DMS 273 treated with DMSO at 0.1 percent for 48 hours (cell line): Measurements from ENCODE around the gene KRTAP6-2.

Experiments
- DNase-seq: peaks from one replicate; lab custom pipeline; 2025; lab: John Stamatoyannopoulos, UW

Gene KRTAP6-2, protein sequence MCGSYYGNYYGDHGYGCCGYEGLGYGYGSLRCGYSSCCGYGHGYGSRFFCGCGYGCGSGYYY

GRCh38 chr21:30598802-30599201 lies at the start of gene KRTAP6-2:
Gene KRTAP6-2 (minus strand): TSS chr21:30598902. CDS start chr21:30598874, 28 bp downstream.
- no peak for DNase-seq

- DNase-seq, result no peak
Measured at GRCh38 chr21:30646904-30647414, 48.3 kb upstream of the KRTAP6-2 start.

DNA sequence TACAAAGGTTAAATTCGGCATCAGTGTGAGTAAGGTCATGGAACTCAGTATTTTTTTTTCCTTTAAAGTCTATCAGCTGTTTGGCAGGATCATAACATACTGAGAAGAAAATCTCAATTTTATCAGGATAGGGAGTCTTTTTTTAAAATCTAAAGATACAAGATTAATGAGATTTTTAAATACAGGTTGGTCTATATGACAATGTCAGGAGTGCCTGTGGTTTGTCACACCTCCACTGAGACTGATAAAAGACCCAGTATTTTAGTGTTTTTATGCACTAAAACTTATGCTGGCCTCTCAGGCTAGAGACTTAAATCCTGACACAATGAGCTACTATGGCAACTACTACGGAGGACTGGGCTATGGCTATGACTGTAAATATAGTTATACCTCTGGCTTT lies 43.9 kb upstream of the KRTAP6-2 start, which contains the start of gene KRTAP20-3:
Gene KRTAP20-3, plus strand, starts transcription at position 301 of the 400 bp plus-strand sequence.
- DNase-seq, result no peak

DNA sequence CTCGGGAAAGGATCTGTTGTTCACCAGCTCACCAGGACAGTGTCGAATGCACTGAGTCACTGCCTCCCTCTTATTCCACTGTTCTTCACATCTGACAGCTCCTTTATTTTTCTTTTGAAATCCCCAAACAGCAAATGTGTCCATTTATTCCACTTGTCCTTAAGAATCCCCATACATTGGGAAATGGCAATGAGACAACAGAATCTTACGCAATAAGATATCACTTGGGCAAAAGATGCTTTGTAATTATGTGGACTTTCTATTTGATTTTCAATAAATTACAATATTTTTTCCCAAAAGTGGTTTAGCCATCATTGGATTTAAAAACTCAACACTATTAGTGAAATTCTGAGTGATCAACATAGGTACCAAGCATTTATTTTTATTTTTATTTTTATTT lies 40.0 kb upstream of the KRTAP6-2 start:
- DNase-seq, result no peak

DNA sequence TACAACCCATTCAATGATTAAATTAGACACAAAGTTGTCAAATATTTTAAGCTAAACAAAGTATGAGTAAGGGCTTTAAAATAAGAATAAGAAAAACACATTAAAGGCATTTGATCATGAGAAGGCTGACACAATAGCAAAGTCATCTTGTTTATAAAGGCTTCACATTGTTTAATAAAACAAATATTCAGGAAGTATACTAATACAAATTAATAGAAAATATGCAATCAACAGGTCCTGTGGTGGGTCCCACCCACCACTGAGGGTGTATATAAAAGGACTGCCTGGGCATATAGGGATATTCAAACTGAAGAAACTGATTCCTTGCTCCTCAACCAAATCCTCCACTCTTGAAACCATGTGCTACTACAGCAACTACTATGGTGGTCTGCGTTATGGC lies 36.2 kb upstream of the KRTAP6-2 start, which contains the start of gene KRTAP20-2:
Gene KRTAP20-2, plus strand, starts transcription at position 301 of the 400 bp plus-strand sequence. Its CDS starts 58 bp downstream, at position 359.
- no peak for DNase-seq

- no peak for DNase-seq
Measured at GRCh38 chr21:30629200-30629599, 30.5 kb upstream of the KRTAP6-2 start.

- DNase-seq, result no peak
Measured at GRCh38 chr21:30628109-30628508, 29.4 kb upstream of the KRTAP6-2 start.

GRCh38 chr21:30625449-30626165 lies 26.9 kb upstream of the KRTAP6-2 start:
- DNase-seq, result no peak

GRCh38 chr21:30623362-30623761 lies 24.7 kb upstream of the KRTAP6-2 start:
- DNase-seq, result no peak

DNA sequence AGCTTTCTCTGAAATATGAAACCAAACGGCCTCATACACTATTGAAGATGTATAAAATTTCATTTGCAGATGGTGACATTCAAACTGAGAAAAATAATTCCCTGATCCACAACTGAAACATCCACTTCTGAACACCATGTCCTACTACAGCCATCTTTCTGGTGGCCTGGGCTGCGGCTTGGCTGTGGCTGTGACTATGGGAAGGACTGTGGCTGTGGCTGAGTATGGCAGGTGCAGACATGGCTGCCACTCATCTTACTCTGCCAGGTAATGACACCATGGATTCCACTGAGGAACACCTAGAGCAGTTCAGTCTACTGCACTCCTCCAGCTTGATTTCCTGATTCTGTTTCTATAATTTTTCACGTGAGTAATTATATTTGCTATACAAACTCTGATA lies 21.8 kb upstream of the KRTAP6-2 start, which contains the start of gene KRTAP20-4:
Gene KRTAP20-4, plus strand, starts transcription at position 106 of the 400 bp plus-strand sequence.
- DNase-seq, result no peak

DNA sequence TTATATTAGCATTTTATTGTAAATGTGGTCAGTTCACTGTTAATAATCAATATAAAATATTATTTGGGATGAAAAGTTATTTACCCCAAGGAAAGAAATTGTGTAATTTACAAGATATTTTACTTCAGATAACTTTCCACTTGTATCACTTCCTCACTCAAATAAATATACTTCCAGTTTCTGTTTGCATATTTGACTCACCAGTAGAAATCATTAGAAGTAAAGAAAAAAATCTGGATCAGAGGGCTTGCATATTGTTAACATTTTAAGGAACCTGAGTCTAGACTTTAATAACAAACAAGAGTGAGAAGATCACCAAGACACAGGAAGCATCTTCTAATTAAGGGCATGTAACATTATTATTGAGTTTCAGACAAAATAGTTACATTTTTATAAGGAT lies 21.4 kb upstream of the KRTAP6-2 start:
- DNase-seq, result no peak

DNA sequence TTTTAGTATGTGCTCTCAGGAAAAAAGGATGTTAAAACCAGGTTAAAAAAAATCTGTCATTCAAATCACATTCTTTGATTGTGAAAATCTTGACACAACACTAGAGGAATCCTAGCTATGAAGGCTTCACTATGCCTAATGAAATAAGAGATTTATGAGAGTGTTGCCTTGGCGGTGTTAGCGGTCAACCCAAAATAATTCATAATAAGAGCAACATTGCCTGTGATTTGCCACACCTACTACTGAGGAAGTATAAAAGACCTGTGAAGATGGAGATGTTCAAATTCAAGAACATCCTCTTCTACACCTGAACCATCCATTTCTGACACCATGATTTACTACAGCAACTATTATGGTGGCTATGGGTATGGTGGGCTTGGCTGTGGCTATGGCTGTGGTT lies 17.4 kb upstream of the KRTAP6-2 start, which contains the start of gene KRTAP20-1:
Gene KRTAP20-1, plus strand, starts transcription at position 301 of the 400 bp plus-strand sequence. Its CDS starts 30 bp downstream, at position 331.
- DNase-seq, result no peak

- no peak for DNase-seq
Measured at GRCh38 chr21:30615199-30615598, 16.5 kb upstream of the KRTAP6-2 start.

DNA sequence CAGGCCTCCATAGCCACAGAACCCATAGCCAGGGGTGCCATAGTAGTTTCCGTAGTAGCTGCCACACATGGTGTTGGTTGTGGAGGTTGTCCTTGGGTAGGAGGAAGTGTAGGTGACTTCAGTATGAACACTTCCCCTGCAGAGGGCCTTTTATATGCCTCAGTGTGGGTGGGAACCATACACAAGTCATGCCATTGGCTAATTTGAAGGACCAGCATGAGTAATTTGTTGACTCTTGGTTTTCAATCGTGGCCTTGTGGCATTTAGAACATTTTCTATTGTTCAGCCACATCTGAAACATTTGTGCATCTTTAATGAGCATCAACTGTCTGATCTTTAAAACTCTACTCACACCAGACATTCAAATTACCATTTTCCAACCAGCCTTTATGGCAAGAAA lies 15.1 kb upstream of the KRTAP6-2 start, which contains the start of gene KRTAP6-1:
Gene KRTAP6-1, minus strand, starts transcription at position 95 of the 400 bp plus-strand sequence. Its CDS starts 26 bp downstream, at position 69.
- DNase-seq, result no peak

- DNase-seq, result no peak
Measured at GRCh38 chr21:30612132-30612531, 13.4 kb upstream of the KRTAP6-2 start.

GRCh38 chr21:30605968-30606367 lies 7.3 kb upstream of the KRTAP6-2 start:
- DNase-seq, result no peak

DNA sequence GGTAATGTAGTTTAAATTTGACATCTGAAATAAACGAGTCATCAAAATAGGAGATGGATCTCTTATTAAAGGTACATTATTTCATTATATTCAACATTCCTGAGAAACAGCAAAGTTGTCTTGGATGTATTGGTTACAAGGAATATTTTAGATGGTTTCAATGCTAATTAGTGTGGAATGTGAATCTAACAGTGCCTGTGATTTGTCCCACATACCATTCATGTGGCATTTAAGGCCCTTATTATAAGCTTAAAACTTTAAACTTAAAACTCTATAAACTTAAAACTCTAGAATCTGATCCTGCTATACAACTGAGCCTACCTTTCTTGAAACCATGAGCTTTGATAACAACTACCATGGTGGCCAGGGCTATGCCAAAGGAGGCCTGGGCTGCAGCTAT lies 2.1 kb upstream of the KRTAP6-2 start, which contains the start of gene KRTAP22-1:
Gene KRTAP22-1, plus strand, starts transcription at position 301 of the 400 bp plus-strand sequence.
- DNase-seq, result no peak

DNA sequence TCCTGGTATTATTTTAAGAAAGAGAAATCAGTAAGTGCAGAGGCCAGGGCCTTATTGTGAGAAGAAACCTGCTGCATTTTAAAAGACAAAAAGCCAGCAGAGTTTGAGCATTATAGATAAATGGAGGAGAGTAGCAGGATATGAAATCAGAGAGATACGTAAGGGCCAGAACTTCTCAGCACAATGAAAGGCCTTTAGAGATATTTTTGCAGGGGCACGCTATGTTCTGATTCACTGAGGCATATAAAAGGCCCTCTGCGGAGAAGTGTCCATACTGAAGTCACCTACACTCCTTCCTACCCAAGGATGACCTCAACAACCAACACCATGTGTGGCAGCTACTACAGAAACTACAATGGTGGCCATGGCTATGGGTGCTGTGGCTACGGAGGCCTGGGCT lies 6.6 kb downstream of the KRTAP6-2 start, which contains the start of gene KRTAP6-3:
Gene KRTAP6-3, plus strand, starts transcription at position 301 of the 400 bp plus-strand sequence. Its CDS starts 6 bp downstream, at position 307.
- DNase-seq, result no peak

DNA sequence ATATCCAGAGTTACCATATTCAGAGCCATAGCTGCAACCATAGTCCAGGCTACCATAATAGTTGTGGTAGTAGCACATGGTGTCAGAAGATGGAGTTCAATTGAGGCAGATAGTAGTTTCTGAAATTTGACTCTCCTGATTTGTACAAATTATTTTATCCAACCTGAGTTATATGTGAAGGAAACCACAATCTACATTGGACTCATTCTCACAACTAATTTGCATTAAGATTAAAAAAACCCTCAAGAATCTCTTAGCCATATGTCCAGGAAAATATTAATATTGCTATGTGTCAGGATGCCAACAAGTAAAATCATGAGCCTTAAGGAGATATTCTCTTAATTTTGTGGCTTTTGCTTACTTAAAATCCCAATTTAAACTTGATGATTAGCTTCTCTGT lies 8.4 kb downstream of the KRTAP6-2 start, which contains the start of gene KRTAP22-2:
Gene KRTAP22-2, minus strand, starts transcription at position 101 of the 400 bp plus-strand sequence.
- no peak for DNase-seq

DNA sequence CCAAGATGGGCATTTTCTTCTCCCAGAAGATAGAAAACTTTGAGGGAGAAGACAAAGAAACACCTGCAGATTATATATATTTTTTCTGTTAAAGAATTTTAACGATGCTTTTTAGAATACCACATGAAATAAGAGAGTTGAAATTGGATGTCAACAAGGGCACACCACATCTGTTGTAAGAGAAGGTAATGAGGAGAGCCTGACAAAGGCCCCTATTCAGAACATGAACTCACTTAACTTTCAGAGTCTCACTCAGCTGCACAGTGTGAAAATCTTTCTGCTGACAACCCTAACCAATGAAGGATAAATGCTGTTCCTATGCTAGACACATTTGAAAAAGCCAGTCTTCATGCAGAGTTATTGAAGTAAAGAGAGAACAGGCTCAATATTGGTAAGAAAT lies 15.8 kb downstream of the KRTAP6-2 start:
- no peak for DNase-seq

DNA sequence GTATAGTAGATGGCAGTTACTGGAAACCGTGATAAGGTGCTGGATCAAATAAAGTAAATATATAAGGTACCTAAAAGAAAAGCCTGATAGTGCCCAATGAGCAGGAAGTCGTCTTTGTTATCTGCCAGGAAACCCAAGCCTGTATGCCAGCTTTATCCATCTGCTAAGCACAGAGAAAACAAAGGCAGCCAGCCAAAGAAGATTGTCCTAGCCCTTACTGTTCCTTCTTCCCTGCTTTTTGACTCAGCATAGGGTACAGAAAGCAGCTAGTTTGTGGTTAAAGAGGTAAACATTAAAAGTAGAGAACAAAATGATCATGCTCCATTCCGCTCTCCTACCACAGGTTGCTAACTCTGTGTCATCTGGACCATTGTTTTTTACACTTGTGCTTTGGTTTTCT lies 18.6 kb downstream of the KRTAP6-2 start:
- DNase-seq, result no peak

DNA sequence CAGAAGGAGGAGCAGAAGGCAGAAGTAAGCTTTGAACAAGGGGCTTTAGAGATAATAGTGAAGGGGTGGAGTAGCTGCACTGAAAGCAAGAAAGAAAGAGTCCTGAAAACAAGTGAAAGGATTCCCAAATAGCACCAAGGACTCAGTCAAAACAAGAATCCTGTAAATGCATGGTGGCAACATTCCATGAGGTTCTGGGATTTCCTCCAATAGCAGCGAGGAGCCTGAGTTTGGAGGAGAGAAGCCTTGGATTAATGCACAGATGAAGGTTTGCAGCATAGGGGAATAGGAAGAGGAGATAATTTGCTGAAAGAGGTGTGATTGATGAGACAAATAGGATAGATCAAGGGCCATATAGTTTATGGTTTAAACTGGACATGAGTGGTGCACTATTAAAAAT lies 19.4 kb downstream of the KRTAP6-2 start:
- no peak for DNase-seq

DNA sequence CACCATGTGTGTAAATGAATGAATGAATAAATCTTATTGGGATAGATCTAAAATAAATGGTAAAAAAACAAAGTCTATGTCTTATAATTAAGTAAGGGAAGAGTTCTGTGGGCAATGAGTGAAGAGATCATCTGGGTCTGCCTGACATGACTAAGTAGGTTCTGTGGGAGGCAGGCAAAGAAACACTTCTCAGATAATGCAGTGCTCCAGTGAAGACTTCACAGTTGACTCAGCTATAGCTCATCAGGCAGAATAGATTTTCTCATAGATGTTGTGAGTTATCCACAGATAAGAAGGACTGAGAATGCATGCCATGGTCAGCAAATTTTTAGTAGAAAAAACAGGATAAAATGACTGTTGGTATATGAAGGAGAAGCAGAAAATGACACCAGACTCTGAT lies 20.9 kb downstream of the KRTAP6-2 start:
- DNase-seq, result no peak
